ENCODE data around the gene CARM1. TPM values are rescaled to one million over a fixed set of nuclear protein-coding genes. Genes with fewer than 3 reads are reported as not detected.
A peak's percentile ranks its signal among the peaks of the same experiment; 100 is the strongest.
"Not testable (repeated sequence)": the region's sequence is repeated elsewhere in the genome, so short reads cannot be mapped to it uniquely, and the experiment has no call there.

Gene CARM1
- total RNA-seq, 1 donor from 2014 or later, result 9.2 TPM

GRCh38 chr19:10835089-10835753 is 36.1 kb upstream of the CARM1 start:
- peak; percentile 97 for DNase-seq (ENCODE audit: low read depth)

GRCh38 chr19:10835754-10836478 is 35.4 kb upstream of the CARM1 start, which contains the start of gene TMED1:
Gene TMED1, minus strand, starts transcription at chr19:10836212. Its CDS starts 21 bp downstream, at chr19:10836191.
- Histone ChIP-seq H3K4me3 (ENCODE audit: low read depth, low read length) (peak within 1 kb of the TSS; percentile 55), H3K36me3 (ENCODE audit: control insufficient read depth, insufficient read depth, low read length) (peaks cover 3% of the 10 kb centered on the region), H3K27me3 (ENCODE audit: control insufficient read depth, insufficient read depth, low read length) (no peaks in the 10 kb centered on the region)
- DNase-seq (ENCODE audit: low read depth), result peak; percentile 86
- FAIRE-seq, result no peak
- TF ChIP-seq CTCF (IDR thresholded peaks at IDR 0.05; ENCODE audit: insufficient read depth, low read length, severe bottlenecking), result peak; percentile 26

More at GRCh38 chr19:10835089-10835753, 36.1 kb upstream of the CARM1 start:
- no peak for TF ChIP-seq CTCF (IDR thresholded peaks at IDR 0.05; ENCODE audit: insufficient read depth, low read length, severe bottlenecking)
- H3K36me3 ChIP-seq (ENCODE audit: control insufficient read depth, insufficient read depth, low read length), result peaks cover 8% of the 10 kb centered on the region
- H3K27me3 ChIP-seq (ENCODE audit: control insufficient read depth, insufficient read depth, low read length), result no peaks in the 10 kb centered on the region
- H3K4me3 ChIP-seq (ENCODE audit: low read depth, low read length), result peak overlapping the region; percentile 55
- FAIRE-seq, result no peak

GRCh38 chr19:10836479-10837330 is 34.6 kb upstream of the CARM1 start:
- no peak for FAIRE-seq
- H3K4me3 ChIP-seq (ENCODE audit: low read depth, low read length), result peak overlapping the region; percentile 55
- no peaks in the 10 kb centered on the region for H3K27me3 ChIP-seq (ENCODE audit: control insufficient read depth, insufficient read depth, low read length)
- TF ChIP-seq CTCF (IDR thresholded peaks at IDR 0.05; ENCODE audit: insufficient read depth, low read length, severe bottlenecking), result no peak
- no peak for DNase-seq (ENCODE audit: low read depth)
- peaks cover 2% of the 10 kb centered on the region for H3K36me3 ChIP-seq (ENCODE audit: control insufficient read depth, insufficient read depth, low read length)

GRCh38 chr19:10837649-10838048 is 33.7 kb upstream of the CARM1 start:
- not testable (repeated sequence) for DNase-seq (ENCODE audit: low read depth); H3K27me3 ChIP-seq (ENCODE audit: control insufficient read depth, insufficient read depth, low read length); H3K4me3 ChIP-seq (ENCODE audit: low read depth, low read length); FAIRE-seq; H3K36me3 ChIP-seq (ENCODE audit: control insufficient read depth, insufficient read depth, low read length)

GRCh38 chr19:10838377-10838776 is 33.0 kb upstream of the CARM1 start:
- FAIRE-seq, result no peak

More at GRCh38 chr19:10838377-10838776, 33.0 kb upstream of the CARM1 start:
- H3K27me3 ChIP-seq (ENCODE audit: control insufficient read depth, insufficient read depth, low read length), result no peaks in the 10 kb centered on the region
- H3K4me3 ChIP-seq (ENCODE audit: low read depth, low read length), result no peak overlapping the region
- H3K36me3 ChIP-seq (ENCODE audit: control insufficient read depth, insufficient read depth, low read length), result no peaks in the 10 kb centered on the region
- no peak for DNase-seq (ENCODE audit: low read depth)
- no peak for TF ChIP-seq CTCF (IDR thresholded peaks at IDR 0.05; ENCODE audit: insufficient read depth, low read length, severe bottlenecking)

Measured in bronchial epithelial cell (primary cell).